ENCODE results near the gene COP1.
"Not testable (repeated sequence)": the region's sequence is repeated elsewhere in the genome, so short reads cannot be mapped to it uniquely, and the experiment has no call there.

Gene COP1

DNA sequence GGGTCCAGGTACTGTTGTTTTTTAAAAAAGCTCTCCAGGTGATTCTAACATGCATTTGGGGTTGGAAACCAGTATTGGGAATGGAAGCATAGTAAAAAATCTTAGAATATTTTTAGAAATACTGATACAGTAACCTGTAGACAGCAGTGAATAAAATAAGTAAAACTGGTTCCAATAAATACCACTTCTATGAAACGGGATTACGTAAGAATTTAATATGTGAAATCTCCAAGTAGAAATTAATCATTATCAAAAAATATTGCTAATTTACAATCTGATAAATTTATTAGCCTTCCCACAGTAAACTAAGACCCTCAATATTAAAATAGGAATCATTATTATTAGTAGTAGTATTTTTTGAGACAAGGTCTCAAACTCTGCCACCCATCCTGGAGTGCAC lies 177.5 kb downstream of the COP1 start:
- no peak for TF ChIP-seq CTCF (IDR thresholded peaks at IDR 0.05; ENCODE audit: low read depth, low read length)

GRCh38 chr1:176029155-176029554 lies 177.9 kb downstream of the COP1 start:
- no peak for TF ChIP-seq CTCF (IDR thresholded peaks at IDR 0.05; ENCODE audit: low read depth, low read length)

More for the DNA sequence above, 177.5 kb downstream of the COP1 start:
- DNase-seq (ENCODE audit: extremely low read depth, low read depth), result no peak

GRCh38 chr1:176027934-176028333 lies 179.2 kb downstream of the COP1 start:
- DNase-seq (ENCODE audit: extremely low read depth, low read depth), result not testable (repeated sequence)

More at GRCh38 chr1:176029155-176029554, 177.9 kb downstream of the COP1 start:
- DNase-seq (ENCODE audit: extremely low read depth, low read depth), result no peak

DNA sequence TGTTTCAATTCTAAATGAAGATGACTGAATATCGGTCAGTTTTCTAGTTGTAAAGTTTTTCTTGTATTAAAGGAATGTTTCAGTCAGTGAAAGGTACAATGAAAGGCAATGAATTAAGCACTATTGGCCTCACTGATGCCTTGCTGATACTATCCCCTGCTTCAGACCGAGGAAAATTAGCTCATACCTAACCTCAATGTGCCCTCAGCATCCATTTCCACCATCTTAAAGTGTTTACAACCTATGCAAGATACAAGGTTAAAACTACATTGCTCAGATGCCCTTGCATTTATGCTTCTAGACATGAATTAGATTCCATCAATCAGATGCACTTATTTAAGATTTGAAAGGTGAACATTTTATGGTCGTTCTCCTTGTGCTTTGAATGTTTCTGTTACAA lies 184.5 kb downstream of the COP1 start:
- DNase-seq (ENCODE audit: extremely low read depth, low read depth), result no peak
- TF ChIP-seq CTCF (IDR thresholded peaks at IDR 0.05; ENCODE audit: low read depth, low read length), result no peak

GRCh38 chr1:176017722-176018121 lies 189.4 kb downstream of the COP1 start:
- DNase-seq (ENCODE audit: extremely low read depth, low read depth), result no peak
- TF ChIP-seq CTCF (IDR thresholded peaks at IDR 0.05; ENCODE audit: low read depth, low read length), result no peak

DNA sequence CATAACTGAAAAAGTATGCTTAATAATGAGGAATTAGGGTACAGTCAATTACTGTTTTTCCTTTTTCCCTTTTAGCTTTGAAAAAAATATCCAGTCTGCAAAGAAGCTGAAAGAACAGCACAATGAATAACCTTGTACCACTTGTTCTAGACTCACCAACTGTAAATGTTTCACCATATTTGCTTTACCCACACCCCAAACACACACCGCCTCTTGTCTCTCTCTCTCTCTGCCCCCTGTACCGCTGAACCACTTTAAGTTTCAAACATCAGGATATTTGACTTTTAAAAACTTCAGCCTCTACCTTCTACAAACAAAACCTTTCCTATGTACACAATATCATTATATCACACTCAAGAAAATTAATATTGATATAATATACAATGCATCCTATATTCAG lies 197.1 kb downstream of the COP1 start:
- no peak for TF ChIP-seq CTCF (IDR thresholded peaks at IDR 0.05; ENCODE audit: low read depth, low read length)
- DNase-seq (ENCODE audit: extremely low read depth, low read depth), result no peak

- DNase-seq (ENCODE audit: extremely low read depth, low read depth), result not testable (repeated sequence)
Observed at GRCh38 chr1:176007756-176008389, 199.2 kb downstream of the COP1 start.

- DNase-seq (ENCODE audit: extremely low read depth, low read depth), result not testable (repeated sequence)
Observed at GRCh38 chr1:175994660-175995059, 212.4 kb downstream of the COP1 start.

DNA sequence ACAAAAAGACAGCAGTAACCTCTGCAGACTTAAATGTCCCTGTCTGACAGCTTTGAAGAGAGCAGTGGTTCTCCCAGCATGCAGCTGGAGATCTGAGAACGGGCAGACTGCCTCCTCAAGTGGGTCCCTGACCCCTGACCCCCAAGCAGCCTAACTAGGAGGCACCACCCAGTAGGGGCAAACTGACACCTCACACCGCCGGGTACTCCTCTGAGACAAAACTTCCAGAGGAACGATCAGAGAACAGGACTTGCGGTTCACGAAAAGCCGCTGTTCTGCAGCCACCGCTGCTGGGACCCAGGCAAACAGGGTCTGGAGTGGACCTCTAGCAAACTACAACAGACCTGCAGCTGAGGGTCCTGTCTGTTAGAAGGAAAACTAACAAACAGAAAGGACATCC lies 214.3 kb downstream of the COP1 start:
- DNase-seq (ENCODE audit: extremely low read depth, low read depth), result not testable (repeated sequence)

- DNase-seq (ENCODE audit: extremely low read depth, low read depth), result not testable (repeated sequence)
Observed at GRCh38 chr1:175992202-175992601, 214.9 kb downstream of the COP1 start.

Measured in AG09319 (cell line).